Heart left ventricle (tissue), 16 donors: ENCODE measurements around the gene FNDC3B. TPM values are rescaled to one million over a fixed set of nuclear protein-coding genes. Genes with fewer than 3 reads are reported as not detected.
"Not testable (repeated sequence)": the region's sequence is repeated elsewhere in the genome, so short reads cannot be mapped to it uniquely, and the experiment has no call there.

Experiments
- ATAC-seq, 4 donors: fragments of 200-7000 bp; cut with Tn5 transposase; one replicate each; pipeline ENCODE4 v1.9.1; 2020 to 2022; ENCODE audit warnings: moderate library complexity in 4 of 4, mild to moderate bottlenecking in 3 of 4, moderate number of reproducible peaks in 1 of 4
- DNase-seq, 5 donors: peaks; one replicate each; pipeline ENCODE4 v3.0.0-alpha.2; 2020
- H3K27ac ChIP-seq, 12 donors: fragments of 200-600 bp; sonication (generic) in 4 of 12; one replicate each; pipeline versions ENCODE4 v1.5.0 to v1.8.0; 2016 to 2022; ENCODE audit warnings: mild to moderate bottlenecking in 2 of 12
- H3K27me3 ChIP-seq, 9 donors: fragments of 200-600 bp; sonication (generic) in 2 of 9; one replicate each; pipeline versions ENCODE4 v1.5.1 to v1.8.0; 2016 to 2022; ENCODE audit warnings: mild to moderate bottlenecking in 3 of 9
- H3K36me3 ChIP-seq, 9 donors: fragments of 200-600 bp; sonication (generic) in 2 of 9; one replicate each; pipeline versions ENCODE4 v1.5.0 to v1.8.0; 2018 to 2022; ENCODE audit warnings: mild to moderate bottlenecking in 2 of 9
- H3K4me1 ChIP-seq, 12 donors: fragments of 200-600 bp; sonication (generic) in 4 of 12; one replicate each; pipeline versions ENCODE4 v1.5.0 to v1.8.0; 2016 to 2022; ENCODE audit warnings: mild to moderate bottlenecking in 3 of 12
- H3K4me3 ChIP-seq, 12 donors: fragments of 200-600 bp; sonication (generic) in 4 of 12; one replicate each; pipeline versions ENCODE4 v1.5.0 to v1.8.0; 2017 to 2022; ENCODE audit warnings: mild to moderate bottlenecking in 9 of 12, moderate library complexity in 4 of 12
- H3K9me3 ChIP-seq, 12 donors: fragments of 200-600 bp; sonication (generic) in 4 of 12; one replicate each; pipeline versions ENCODE4 v1.5.0 to v1.8.0; 2016 to 2022; ENCODE audit warnings: mild to moderate bottlenecking in 1 of 12
- POLR2A ChIP-seq, 2 donors: fragments of 450-650 bp; IDR thresholded peaks; one replicate each; pipeline ENCODE4 v1.6.1; 2017; ENCODE audit warnings: antibody characterized with exemption in 2 of 2, mild to moderate bottlenecking in 2 of 2, moderate library complexity in 2 of 2
- WGBS, 4 donors: extraction: QIAGEN DNeasy Blood & Tissue Kit in 2 of 4; methylation state at CpG; one replicate each; pipeline versions ENCODE4 v1.1.5 to v1.1.7; 2013 to 2018; 5-methylcytosine and 5-hydroxymethylcytosine counted together
- intact Hi-C, 10 donors: fragments of 100-400 bp; cut with DNase I; formaldehyde crosslinking; loops; one replicate each; pipeline versions ENCODE4 v1.11.1 to v1.14.2; 2022
- polyA plus RNA-seq, 2 donors: library from polyadenylated mRNA; stranded (reverse); fragments of 200-250 nt; gene quantifications; one replicate each; pipeline ENCODE4 v1.2.3, GENCODE V29; 2013
- total RNA-seq, 9 donors: library from RNA; depleted of rRNA in 2 of 9; stranded (reverse); fragments of >200 nt in 2 of 9; fragmentation: NEBNext Ultra II Directional in 3 of 9; extraction: Animal tissue kit (Norgen Biotek cat#: 25700) in 3 of 9; gene quantifications; one replicate each; pipeline versions ENCODE4 v1.1.0 to v1.2.4, GENCODE V29; 2016 to 2023
- TF ChIP-seq, protein P1 (sequence below), 12 donors: fragments of 200-600 bp; sonication (generic) in 4 of 12; IDR thresholded peaks; one replicate each; pipeline versions ENCODE4 v1.5.0 to v1.8.0; 2018 to 2022; ENCODE audit warnings: antibody characterized with exemption in 12 of 12, mild to moderate bottlenecking in 5 of 12
- donor health status: ischemic (EF 13 %, LVEDD 7.1; RV severe dilation, severe dysfunction).
- donor health status: healthy with polysubstance abuse.
- donor health status: DM: no; HTN: yes; CAD: no.
- donor health status: DM: no; HTN: no; CAD: no.
- donor health status: ischemic (EF 25% LVEDD 6.9; RV normal size, moderate dysfunction).
- donor health status: ischemic (EF 25% LVEDD 5.7; RV mildly dilated, moderate dysfunction).
- donor health status: healthy.
- donor health status: DM: yes; HTN: yes; CAD: no.
- donor health status: ischemic (EF 35%, LVEDD 5.7; RV mildly dilated, moderate dysfunction).
- donor health status: nonischemic (EF 11% LVEDD 7.7; RV severe dilation, severe dysfunction).
- donor health status: DM: yes; HTN: yes; CAD: no.
- donor health status: PGD.
- donor health status: ischemic (EF 29% LVEDD 5.4; RV normal size, mild dysfunction).
- donor health status: nonischemic (EF 23%, LVEDD 6.1; RV moderate dilation, normal function).

FNDC3B gene
- total and polyA plus RNA-seq, 11 donors, result 9.4 to 113 (median 68.2) TPM

DNA sequence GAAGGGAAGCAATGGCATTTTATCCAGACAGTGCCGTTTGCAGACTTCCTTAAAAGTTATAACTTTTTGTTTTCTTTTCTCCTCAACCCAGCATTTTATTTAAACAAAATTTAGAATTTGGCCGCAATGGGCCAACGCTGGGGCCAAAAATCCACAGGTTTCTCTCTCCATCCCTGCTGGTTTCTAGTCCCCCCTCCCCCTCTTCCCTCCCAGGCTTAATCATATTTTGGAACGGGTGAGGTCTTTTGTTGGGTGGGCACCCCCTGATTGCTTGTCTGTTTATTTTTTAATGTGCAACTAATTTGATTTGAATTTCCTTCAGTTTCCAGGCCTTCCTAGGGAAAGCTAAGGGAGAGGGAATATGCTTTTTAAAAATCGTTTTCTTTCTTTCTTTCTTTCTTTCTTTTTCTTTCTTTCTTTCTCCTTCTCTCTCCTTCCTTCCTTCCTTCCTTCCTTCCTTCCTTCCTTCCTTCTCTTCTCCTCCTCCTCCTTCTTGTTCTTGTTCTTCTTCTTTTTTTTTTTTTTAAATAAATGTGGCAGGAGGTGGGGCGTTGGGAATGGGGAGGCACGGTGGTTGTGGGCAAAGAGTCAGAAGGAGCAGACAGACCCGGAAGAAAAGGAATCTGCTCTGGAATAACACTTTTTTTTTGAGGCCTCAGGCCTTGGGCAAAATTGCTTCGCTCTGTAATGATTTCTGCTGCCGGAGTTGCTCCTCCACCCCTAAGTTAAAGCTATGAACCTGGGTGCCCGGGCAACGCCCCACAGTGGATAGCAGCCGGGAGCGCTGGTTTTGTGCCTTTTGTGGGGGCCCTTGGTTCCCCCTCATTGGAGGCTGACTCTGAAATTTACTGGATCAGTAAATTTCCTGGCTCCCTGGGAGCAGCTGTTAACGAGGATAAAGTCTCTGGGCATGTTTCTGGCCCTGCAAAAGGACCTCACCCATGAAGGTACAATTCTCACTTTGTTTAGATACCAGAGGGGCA is 1.9 kb downstream of the FNDC3B start:
- Histone ChIP-seq H3K36me3 (peaks cover 0 to 4% (median 0%) of the 10 kb centered on the region in 9 donors), H3K9me3 (no peaks in the 10 kb centered on the region), H3K27ac (peak overlapping the region; percentile 97 to 100 (median 99)), H3K4me1 (peaks cover 0 to 62% (median 49%) of the 10 kb centered on the region in 12 donors), H3K27me3 (no peaks in the 10 kb centered on the region), H3K4me3 (peak overlapping the region; percentile 65 to 100 (median 92))
- intact Hi-C loops, result loop anchor here (2.0 to 10.0 kb wide), 18 partner anchors 41 to 394 kb away; no protein-coding TSS in a partner anchor
- WGBS, 4 donors, result 4 to 13% (median 9%) methylated on average over 15 of the region's 15 CpGs
- DNase-seq, result peak in 1 of 5 donors; percentile 31
- TF ChIP-seq, protein P1, sequence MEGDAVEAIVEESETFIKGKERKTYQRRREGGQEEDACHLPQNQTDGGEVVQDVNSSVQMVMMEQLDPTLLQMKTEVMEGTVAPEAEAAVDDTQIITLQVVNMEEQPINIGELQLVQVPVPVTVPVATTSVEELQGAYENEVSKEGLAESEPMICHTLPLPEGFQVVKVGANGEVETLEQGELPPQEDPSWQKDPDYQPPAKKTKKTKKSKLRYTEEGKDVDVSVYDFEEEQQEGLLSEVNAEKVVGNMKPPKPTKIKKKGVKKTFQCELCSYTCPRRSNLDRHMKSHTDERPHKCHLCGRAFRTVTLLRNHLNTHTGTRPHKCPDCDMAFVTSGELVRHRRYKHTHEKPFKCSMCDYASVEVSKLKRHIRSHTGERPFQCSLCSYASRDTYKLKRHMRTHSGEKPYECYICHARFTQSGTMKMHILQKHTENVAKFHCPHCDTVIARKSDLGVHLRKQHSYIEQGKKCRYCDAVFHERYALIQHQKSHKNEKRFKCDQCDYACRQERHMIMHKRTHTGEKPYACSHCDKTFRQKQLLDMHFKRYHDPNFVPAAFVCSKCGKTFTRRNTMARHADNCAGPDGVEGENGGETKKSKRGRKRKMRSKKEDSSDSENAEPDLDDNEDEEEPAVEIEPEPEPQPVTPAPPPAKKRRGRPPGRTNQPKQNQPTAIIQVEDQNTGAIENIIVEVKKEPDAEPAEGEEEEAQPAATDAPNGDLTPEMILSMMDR (IDR thresholded peaks at IDR 0.05), result peak in 1 of 12 donors; percentile 7
- no peak for TF ChIP-seq POLR2A (IDR thresholded peaks at IDR 0.05)
- ATAC-seq, result no peak

DNA sequence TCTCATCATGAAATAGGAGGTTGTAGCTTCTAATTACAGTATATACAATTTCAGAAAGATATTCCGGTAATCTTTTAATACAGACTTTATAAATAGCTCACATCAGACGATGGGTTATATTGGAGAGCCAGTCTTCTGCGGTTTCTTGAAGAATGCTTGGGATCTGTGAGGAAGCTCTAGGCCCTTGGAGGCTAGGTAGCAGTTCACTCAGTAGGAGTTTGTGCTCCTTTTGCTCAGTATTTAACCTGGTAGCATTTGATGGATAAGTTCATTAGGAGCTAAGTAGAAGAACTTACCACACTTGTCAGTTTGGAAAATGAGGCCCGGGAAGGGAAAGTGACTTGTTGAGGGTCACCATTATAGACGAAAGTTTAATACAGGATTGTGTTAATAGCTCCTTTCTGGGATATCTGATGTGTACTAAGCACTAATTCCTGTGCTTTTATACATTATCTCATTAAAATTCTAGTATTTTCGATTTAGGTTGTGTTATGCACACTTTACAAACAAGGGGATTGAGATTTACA is 2.8 kb downstream of the FNDC3B start:
- Histone ChIP-seq H3K4me3 (peak overlapping the region in 11 of 12 donors; percentile 65 to 100 (median 90)), H3K27me3 (no peaks in the 10 kb centered on the region), H3K9me3 (no peaks in the 10 kb centered on the region), H3K36me3 (peaks cover 0 to 4% (median 0%) of the 10 kb centered on the region in 9 donors), H3K27ac (peak overlapping the region in 10 of 12 donors; percentile 59 to 100 (median 98)), H3K4me1 (peaks cover 0 to 71% (median 57%) of the 10 kb centered on the region in 12 donors)
- TF ChIP-seq, protein P1 (IDR thresholded peaks at IDR 0.05), result no peak
- intact Hi-C loops, result loop anchor here (5.0 to 10.0 kb wide), 15 partner anchors 40 to 395 kb away; no protein-coding TSS in a partner anchor
- WGBS, 4 donors, result 58 to 62% (median 60%) methylated on average over 6 of the region's 6 CpGs
- ATAC-seq (no peak), DNase-seq (no peak)

DNA sequence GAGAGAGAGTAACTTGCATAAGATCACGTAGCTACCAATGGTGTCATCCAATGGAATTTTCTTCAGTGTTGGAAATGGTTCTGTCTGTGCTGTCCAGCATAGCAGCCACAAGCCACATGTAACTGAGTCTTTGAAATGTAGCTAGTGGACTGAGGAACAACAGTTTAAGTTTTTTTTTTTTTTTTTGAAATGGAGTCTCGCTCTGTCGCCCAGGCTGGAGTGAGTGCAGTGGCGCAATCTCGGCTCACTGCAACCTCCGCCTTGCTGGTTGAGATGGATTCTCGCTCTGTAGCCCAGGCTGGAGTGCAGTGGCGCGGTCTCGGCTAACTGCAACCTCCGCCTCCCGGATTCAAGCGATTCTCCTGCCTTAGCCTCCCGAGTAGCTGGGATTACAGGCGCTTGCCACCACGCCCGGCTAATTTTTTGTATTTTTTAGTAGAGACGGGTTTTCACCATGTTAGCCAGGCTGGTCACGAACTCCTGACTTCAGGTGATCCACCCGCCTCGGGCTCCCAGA is 3.3 kb downstream of the FNDC3B start:
- H3K27me3 ChIP-seq, H3K36me3 ChIP-seq, H3K9me3 ChIP-seq, ATAC-seq: not testable (repeated sequence)
- intact Hi-C loops, result loop anchor here (5.0 to 10.0 kb wide), 15 partner anchors 40 to 395 kb away; no protein-coding TSS in a partner anchor
- Histone ChIP-seq H3K27ac (peak overlapping the region in 8 of 12 donors; percentile 59 to 100 (median 98)), H3K4me3 (peak overlapping the region in 5 of 12 donors; percentile 65 to 96 (median 90)), H3K4me1 (peaks cover 0 to 74% (median 57%) of the 10 kb centered on the region in 12 donors)
- DNase-seq, result peak in 3 of 5 donors; percentile 32 to 61 (median 40)
- 93 to 96% (median 94%) methylated on average over 21 of the region's 21 CpGs for WGBS, 4 donors

DNA sequence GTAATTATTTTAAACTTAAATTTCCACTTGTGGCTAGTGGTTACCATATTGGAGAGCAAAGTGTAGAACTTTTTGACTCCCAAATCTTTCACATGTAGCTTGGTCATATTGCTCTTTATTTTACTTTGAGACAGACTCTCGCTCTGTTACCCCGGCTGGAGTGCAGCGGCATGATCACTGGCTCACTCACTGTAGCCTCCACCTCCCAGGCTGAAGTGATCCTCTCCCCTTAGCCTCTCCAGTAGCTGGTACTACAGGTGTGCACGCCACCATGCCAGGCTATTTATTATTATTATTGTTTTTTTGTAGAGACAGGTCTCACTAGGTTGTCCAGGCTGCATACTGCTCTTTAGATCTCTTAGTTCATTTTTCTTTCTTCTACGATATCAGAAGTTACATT is 3.9 kb downstream of the FNDC3B start:
- DNase-seq (no peak), ATAC-seq (no peak)
- no peak for TF ChIP-seq POLR2A (IDR thresholded peaks at IDR 0.05)
- TF ChIP-seq, protein P1 (IDR thresholded peaks at IDR 0.05), result no peak
- Histone ChIP-seq H3K27ac (peak overlapping the region in 3 of 12 donors; percentile 0 to 100 (median 97)), H3K27me3 (no peaks in the 10 kb centered on the region), H3K4me3 (peak overlapping the region in 2 of 12 donors; percentile 94 to 96), H3K4me1 (peaks cover 0 to 73% (median 57%) of the 10 kb centered on the region in 12 donors), H3K9me3 (no peaks in the 10 kb centered on the region), H3K36me3 (peaks cover 0 to 4% (median 0%) of the 10 kb centered on the region in 9 donors)
- WGBS, 4 donors, result 87 to 97% (median 94%) methylated on average over 5 of the region's 5 CpGs
- intact Hi-C loops, result loop anchor here (5.0 to 10.0 kb wide), 15 partner anchors 39 to 396 kb away; no protein-coding TSS in a partner anchor
